ENCODE results near the gene MALRD1. TPM values are rescaled to one million over a fixed set of nuclear protein-coding genes. Genes with fewer than 3 reads are reported as not detected.

Gene MALRD1
- total RNA-seq, 4 donors from 2014 or later = 0.33 to 7.5 (median 1.1) TPM

GRCh38 chr10:19652750-19653149 is 604.1 kb downstream of the MALRD1 start:
- Histone ChIP-seq H3K4me1 (peaks cover 0 to 9% (median 0%) of the 10 kb centered on the region in 4 donors), H3K27ac (replicated peaks in 1 of 4) (no peak overlapping the region), H3K27me3 (no peaks in the 10 kb centered on the region), H3K36me3 (no peaks in the 10 kb centered on the region), H3K9me3 (no peaks in the 10 kb centered on the region), H3K4me3 (no peak overlapping the region)
- WGBS = 41% methylated on average over 1 of the region's 1 CpG
- intact Hi-C loops (cut with DNase I) = no loop called here
- DNase-seq (ENCODE audit: extremely low spot score) = no peak
- TF ChIP-seq EP300 (IDR thresholded peaks at IDR 0.05) (no peak), POLR2AphosphoS5 (IDR thresholded peaks at IDR 0.05) (no peak), CTCF (IDR thresholded peaks at IDR 0.05) (no peak), POLR2A (IDR thresholded peaks at IDR 0.05; ENCODE audit: low read depth) (no peak)

- intact Hi-C loops (cut with DNase I) = no loop called here
- H3K36me3 ChIP-seq = no peaks in the 10 kb centered on the region
- no peak overlapping the region for H3K27ac ChIP-seq (replicated peaks in 1 of 4)
- no peaks in the 10 kb centered on the region for H3K9me3 ChIP-seq
- H3K4me3 ChIP-seq = no peak overlapping the region
- WGBS = 66% methylated on average over 2 of the region's 2 CpGs
- H3K4me1 ChIP-seq = peaks cover 0 to 9% (median 0%) of the 10 kb centered on the region in 4 donors
- no peaks in the 10 kb centered on the region for H3K27me3 ChIP-seq
- TF ChIP-seq EP300 (IDR thresholded peaks at IDR 0.05) = no peak
- TF ChIP-seq POLR2AphosphoS5 (IDR thresholded peaks at IDR 0.05) = no peak
- no peak for TF ChIP-seq CTCF (IDR thresholded peaks at IDR 0.05)
- TF ChIP-seq POLR2A (IDR thresholded peaks at IDR 0.05; ENCODE audit: low read depth) = no peak
- no peak for DNase-seq (ENCODE audit: extremely low spot score)
Observed at GRCh38 chr10:19653931-19654330, 605.3 kb downstream of the MALRD1 start.

GRCh38 chr10:19654576-19654975 is 606.0 kb downstream of the MALRD1 start:
- H3K4me1 ChIP-seq = peaks cover 0 to 9% (median 0%) of the 10 kb centered on the region in 4 donors
- no peaks in the 10 kb centered on the region for H3K36me3 ChIP-seq
- 47% methylated on average over 3 of the region's 3 CpGs for WGBS
- H3K4me3 ChIP-seq = no peak overlapping the region
- TF ChIP-seq POLR2AphosphoS5 (IDR thresholded peaks at IDR 0.05) = no peak
- no peak for TF ChIP-seq POLR2A (IDR thresholded peaks at IDR 0.05; ENCODE audit: low read depth)
- no peak for TF ChIP-seq CTCF (IDR thresholded peaks at IDR 0.05)
- TF ChIP-seq EP300 (IDR thresholded peaks at IDR 0.05) = no peak
- H3K27ac ChIP-seq (replicated peaks in 1 of 4) = no peak overlapping the region
- no peaks in the 10 kb centered on the region for H3K9me3 ChIP-seq
- DNase-seq (ENCODE audit: extremely low spot score) = no peak
- intact Hi-C loops (cut with DNase I) = no loop called here
- H3K27me3 ChIP-seq = no peaks in the 10 kb centered on the region

- Histone ChIP-seq H3K27ac (replicated peaks in 1 of 4) (no peak overlapping the region), H3K4me1 (peaks cover 0 to 9% (median 0%) of the 10 kb centered on the region in 4 donors), H3K36me3 (no peaks in the 10 kb centered on the region), H3K4me3 (no peak overlapping the region), H3K9me3 (no peaks in the 10 kb centered on the region), H3K27me3 (no peaks in the 10 kb centered on the region)
- DNase-seq (ENCODE audit: extremely low spot score) = no peak
- intact Hi-C loops (cut with DNase I) = no loop called here
- 98% methylated on average over 3 of the region's 3 CpGs for WGBS
- TF ChIP-seq CTCF (IDR thresholded peaks at IDR 0.05) = no peak
- TF ChIP-seq EP300 (IDR thresholded peaks at IDR 0.05) = no peak
Observed at GRCh38 chr10:19656420-19657042, 607.9 kb downstream of the MALRD1 start.

- intact Hi-C loops (cut with DNase I) = no loop called here
- DNase-seq (ENCODE audit: extremely low spot score) = no peak
- no peak overlapping the region for H3K4me3 ChIP-seq
- H3K36me3 ChIP-seq = no peaks in the 10 kb centered on the region
- no peaks in the 10 kb centered on the region for H3K27me3 ChIP-seq
- 73% methylated on average over 3 of the region's 3 CpGs for WGBS
- no peak for TF ChIP-seq CTCF (IDR thresholded peaks at IDR 0.05)
- TF ChIP-seq EP300 (IDR thresholded peaks at IDR 0.05) = no peak
- TF ChIP-seq POLR2A (IDR thresholded peaks at IDR 0.05; ENCODE audit: low read depth) = no peak
- TF ChIP-seq POLR2AphosphoS5 (IDR thresholded peaks at IDR 0.05) = no peak
- peaks cover 0 to 9% (median 0%) of the 10 kb centered on the region in 4 donors for H3K4me1 ChIP-seq
- no peaks in the 10 kb centered on the region for H3K9me3 ChIP-seq
- no peak overlapping the region for H3K27ac ChIP-seq (replicated peaks in 1 of 4)
Observed at GRCh38 chr10:19658131-19658530, 609.5 kb downstream of the MALRD1 start.
